DMS153 treated with DMSO at 0.1 percent for 48 hours (cell line): ENCODE results near the gene FLT1.

Experiments
- DNase-seq: peaks from one replicate; lab custom pipeline; 2025; ENCODE audit not compliant: unreplicated experiment; lab: John Stamatoyannopoulos, UW

The FLT1 gene

GRCh38 chr13:28349907-28350654, 144.8 kb downstream of the FLT1 start:
- DNase-seq, result no peak

- no peak for DNase-seq
Measured at GRCh38 chr13:28349371-28349770, 145.6 kb downstream of the FLT1 start.

DNA sequence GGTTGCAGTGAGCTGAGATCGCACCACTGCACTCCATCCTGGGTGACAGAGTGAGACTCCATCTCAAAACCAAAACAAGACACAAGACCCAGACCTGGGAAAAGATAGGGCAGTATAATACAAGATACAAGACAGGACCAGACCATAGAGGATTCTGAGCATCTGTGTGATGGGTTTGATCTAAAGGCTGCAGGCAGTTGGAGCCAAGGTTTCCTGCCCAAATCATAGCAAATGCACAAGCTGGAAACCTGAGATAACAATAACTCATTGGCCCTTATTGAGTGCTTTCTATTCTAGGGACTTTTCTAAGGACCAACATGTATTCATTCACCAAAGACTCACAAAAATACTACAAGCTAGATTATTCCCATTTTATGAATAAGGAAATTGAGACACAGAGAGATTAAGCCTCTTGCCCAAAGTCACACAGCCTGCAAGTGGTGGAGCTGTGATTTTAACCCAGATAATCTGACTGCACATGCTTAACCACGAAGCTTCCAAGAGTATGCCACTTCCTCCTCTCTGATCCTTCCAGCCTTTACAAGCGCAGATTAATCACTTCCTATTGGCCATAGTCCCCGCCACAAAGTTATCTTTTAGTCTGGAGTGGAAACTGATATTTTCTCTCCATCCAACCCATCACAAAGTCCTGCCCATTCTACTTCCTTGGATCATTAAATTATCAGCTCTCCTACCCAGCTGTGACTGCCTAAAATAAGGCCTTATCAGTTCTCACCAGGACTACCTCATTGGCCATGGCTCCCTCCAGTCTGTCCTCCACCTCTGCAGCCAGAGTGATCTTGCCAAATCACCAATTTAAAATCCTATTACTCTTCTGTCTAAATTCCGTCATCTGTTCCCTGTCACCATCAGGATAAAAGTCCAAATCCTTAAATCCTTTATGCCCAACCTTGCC, 147.2 kb downstream of the FLT1 start:
- no peak for DNase-seq

- no peak for DNase-seq
Measured at GRCh38 chr13:28346154-28346553, 148.8 kb downstream of the FLT1 start.

GRCh38 chr13:28344163-28344562, 150.8 kb downstream of the FLT1 start:
- DNase-seq, result no peak

DNA sequence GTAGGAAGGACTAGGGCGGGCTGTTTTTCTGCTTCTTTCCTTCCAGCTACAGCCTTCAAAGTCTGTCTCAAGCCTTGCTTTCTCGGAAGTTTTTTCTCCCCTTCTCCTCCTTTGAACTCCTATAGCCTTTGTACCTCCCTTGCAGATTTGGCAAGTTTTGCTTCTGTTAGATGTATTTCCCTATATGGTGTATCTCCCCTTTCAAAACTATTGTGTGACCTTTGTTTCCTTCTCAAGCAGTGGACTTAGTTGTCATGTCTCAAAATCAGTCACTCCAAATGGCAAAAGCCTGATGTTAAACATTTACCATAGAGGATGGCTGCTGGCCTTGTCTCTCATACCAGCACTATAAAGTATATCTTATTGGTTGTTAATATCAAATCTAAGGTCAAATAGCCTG, 152.7 kb downstream of the FLT1 start:
- DNase-seq, result no peak

DNA sequence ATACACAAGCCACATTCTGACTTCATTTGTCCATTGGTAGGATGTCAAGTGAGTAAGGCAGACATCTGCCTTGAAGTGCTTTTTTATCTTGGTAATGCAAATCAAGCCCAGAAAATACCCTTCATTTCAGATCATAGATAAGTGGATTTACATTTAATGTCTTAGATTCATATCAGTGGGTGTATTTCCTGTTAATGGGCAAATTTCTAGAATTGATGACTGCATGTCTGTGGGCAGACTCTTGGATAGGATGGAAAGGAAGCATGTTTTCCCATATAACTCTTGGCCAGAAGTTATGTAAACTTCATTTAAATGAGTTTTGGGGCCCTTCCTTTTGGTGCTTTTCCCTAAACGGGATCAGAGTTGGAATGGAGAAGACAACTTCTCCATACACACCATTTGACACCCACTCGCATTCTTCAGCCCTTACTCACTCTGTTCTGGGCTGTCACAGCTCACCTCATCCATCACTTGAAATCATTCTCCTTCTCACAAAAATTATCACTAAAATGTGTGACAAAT, 154.6 kb downstream of the FLT1 start:
- DNase-seq, result no peak

- no peak for DNase-seq
Measured at GRCh38 chr13:28339419-28339818, 155.5 kb downstream of the FLT1 start.

GRCh38 chr13:28338742-28339141, 156.2 kb downstream of the FLT1 start:
- no peak for DNase-seq

- no peak for DNase-seq
Measured at GRCh38 chr13:28338006-28338574, 156.8 kb downstream of the FLT1 start.

DNA sequence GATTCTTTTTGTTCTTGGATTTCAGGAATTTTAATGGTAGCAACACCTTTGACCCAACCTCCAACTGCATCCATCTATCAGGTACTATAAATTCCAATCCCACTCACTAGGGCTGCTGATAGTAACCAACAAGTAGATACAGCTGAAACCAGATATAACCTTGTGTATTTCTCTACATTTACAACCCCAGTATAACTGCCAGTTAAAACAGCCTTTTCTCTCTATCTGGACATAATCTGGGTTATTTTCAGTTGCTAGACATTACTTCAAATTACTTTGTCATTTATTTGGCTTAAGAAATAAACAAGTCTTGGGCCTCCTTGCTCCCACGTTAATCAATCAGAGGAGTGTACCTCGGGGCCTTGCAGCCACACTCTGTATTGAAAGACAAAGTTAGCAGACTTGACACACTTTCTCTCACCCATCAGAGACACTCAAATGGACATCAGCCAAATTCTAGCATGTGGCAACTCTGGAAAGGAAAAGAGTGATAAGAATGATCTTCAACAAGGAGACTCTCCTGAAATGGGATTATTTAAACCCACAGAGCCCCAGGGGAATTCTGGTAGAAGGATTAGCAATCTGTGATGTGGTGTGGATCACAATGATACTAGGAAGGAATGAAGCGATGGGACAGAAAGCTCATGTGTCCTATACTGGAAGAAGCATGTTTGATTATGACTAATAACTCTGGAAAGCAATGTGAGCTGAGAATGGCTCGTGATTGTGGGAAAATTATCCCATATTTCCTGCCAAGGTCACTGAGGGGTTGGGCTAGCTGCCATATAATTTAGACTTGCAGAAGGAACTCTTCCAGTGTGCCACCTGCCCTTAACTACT, 157.5 kb downstream of the FLT1 start:
- no peak for DNase-seq

DNA sequence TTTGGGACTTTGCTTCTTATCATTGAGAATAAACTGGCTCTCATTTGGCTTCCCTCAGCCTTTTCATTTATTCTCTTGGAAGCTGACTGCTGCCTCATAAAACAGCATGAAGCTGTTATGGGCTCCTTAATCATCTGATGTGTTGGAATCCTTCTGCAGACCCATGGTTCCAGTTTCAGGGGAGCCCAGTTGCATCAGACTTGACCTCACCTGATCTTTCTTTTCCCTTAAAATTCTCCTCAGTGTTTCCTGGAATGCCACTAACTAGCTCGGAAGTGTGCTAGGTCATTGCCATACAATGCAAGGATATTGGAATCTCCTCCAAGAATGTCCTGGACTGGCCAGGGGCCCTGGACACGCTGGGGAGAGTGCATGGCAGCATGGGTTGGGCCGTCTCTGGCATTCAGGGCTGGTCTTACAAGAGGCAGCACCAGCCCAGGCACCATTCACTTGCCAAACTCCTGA, 158.7 kb downstream of the FLT1 start:
- DNase-seq, result no peak

DNA sequence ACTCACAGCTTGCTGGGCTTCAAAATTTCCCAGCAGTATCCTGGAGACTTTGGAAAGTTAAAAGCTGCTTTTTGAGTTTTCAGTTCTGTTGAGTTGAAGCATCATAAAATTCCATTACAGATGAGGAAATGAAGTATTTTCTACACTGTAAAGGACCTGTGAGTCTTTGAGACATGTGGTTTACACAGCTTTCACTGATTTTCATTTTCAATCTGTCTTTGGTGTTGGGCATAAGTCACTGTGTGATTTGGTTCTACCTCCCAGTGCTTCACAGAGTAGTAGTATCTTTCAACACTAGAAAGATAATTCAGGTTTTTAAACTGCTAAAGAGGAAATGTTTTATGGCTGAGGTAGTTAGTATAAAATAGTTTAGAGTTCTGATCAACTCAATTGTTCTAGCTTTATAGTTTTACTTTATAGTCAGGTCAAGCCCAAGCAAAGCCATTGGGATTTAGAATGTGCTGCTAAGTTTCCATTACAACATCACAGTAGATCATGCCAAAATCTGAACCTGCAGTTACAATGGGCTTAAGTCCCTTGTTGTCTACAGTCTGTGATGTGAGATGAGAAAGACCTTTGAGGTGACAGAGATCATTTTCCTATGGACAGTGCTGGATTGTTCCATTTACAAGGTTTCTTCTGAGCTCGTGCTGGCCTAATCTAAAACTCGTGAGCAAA, 161.6 kb downstream of the FLT1 start:
- no peak for DNase-seq

- no peak for DNase-seq
Measured at GRCh38 chr13:28329395-28330158, 165.4 kb downstream of the FLT1 start.

DNA sequence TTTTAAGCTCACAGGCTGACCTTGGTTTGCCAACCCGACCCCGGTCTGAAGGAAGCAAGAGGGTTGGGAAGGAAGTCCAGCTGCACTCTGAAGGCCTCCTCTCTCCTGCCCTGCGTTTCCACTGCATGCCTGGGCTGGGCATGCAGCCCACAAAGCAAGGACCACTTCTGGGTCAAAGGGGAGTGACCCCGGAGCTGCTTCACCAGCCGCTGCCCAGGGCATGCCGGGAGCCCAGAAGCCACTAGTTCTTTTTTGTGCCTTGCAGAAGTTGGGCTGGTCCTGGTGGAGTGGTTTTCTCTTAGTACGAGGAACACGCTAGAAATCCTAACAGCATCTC, 166.7 kb downstream of the FLT1 start:
- no peak for DNase-seq

DNA sequence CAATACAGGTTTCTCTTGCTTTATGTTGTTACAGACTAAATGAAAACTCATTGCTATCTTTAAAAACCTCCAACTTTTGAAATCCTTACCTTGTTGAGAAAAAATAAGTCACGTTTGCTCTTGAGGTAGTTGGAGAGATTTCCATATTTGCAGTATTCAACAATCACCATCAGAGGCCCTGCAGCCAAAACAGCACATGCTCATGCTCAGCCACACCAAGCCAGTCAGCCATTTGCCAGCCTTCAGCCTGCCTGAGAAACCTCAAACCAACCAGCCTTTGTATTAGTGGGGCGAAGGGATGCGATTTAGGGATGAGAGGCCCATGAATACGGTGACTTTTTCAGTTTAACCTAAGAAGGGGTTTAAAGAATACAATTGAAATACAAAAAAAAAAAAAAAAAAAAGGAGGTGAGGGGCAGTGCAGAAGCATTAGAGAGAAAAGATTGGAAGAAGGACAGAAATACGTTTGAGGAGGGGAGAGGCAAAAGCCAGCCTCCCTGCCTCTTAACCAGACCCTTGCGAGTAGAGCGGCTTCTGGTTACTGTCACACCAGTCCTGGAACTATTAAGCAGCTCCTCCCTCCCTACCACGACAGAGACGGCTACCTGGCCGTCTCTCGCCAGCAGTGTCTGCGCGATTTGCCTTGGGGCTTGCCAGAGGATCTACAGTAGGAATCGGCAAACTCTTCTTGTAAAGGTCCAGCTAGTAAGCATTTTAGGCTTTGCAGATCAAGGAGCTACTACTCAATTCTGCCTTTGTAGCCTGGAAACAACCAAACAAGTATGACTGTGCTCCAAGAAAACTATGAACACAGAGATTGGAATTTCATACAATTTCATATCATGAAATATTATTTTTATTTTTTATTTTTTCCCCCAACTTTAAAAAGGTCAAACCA, 167.3 kb downstream of the FLT1 start:
- DNase-seq, result no peak

DNA sequence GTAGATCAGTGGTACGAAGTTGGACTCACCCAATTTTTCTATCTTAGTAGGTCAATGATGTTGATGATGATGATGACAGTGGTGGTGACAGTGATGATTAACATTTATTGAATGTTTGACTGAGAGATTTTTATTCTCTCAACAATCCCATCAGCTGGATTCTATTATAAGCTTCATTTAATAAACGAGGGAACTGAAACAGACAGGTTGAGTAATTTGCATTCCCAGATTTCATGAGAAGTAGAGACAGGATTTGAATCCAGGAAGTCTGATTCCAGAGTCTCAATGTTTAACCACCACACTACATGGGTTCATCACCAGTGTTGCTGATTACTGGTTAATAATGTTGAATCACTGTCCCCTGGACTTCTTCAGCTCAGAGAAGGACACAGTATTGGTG, 168.9 kb downstream of the FLT1 start:
- DNase-seq, result no peak

GRCh38 chr13:28325022-28325421, 169.9 kb downstream of the FLT1 start:
- DNase-seq, result no peak
